NCI-H2107 treated with DMSO at 0.1 percent for 48 hours (cell line): Measurements from ENCODE around the gene RASL10B.
"Not testable (repeated sequence)": the region's sequence is repeated elsewhere in the genome, so short reads cannot be mapped to it uniquely, and the experiment has no call there.

Source experiments
- DNase-seq: peaks from one replicate; lab custom pipeline; 2025; ENCODE audit not compliant: unreplicated experiment; lab: John Stamatoyannopoulos, UW

RASL10B gene

DNA sequence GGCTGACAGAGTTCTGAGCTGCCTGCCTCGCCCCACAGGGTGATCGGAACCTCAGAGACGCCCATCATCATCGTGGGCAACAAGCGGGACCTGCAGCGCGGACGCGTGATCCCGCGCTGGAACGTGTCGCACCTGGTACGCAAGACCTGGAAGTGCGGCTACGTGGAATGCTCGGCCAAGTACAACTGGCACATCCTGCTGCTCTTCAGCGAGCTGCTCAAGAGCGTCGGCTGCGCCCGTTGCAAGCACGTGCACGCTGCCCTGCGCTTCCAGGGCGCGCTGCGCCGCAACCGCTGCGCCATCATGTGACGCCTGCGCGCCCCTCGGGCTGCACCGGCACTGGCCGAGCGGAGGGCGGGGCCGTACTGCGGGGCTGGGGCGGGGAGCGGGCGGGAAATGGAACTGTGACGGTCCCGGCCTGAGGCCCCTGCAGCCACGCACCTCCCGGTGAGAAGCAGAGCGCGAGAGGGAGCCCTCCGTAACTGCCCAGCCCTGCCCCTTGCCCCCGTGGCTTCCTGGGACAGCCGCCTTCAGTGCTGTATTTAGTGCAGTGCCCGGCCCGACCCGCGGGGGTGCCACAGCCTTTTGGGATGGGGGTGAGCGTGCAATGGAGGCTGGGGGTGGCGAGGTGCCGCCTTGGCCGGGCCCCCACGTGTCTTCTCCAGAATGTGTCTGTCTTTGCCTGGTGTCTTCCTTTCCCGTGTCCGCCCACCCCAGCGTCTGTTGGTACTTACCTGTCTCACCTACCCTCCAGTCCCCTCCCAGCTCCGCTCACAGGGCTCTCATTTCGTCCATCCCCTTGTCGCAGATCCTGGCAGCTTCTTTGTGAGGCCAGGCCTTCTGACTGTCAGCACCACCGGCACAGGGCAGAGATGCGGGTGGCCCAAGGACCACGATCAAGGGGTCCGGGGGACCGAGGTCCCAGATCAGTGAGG is 9.8 kb downstream of the RASL10B start:
- DNase-seq, result no peak

DNA sequence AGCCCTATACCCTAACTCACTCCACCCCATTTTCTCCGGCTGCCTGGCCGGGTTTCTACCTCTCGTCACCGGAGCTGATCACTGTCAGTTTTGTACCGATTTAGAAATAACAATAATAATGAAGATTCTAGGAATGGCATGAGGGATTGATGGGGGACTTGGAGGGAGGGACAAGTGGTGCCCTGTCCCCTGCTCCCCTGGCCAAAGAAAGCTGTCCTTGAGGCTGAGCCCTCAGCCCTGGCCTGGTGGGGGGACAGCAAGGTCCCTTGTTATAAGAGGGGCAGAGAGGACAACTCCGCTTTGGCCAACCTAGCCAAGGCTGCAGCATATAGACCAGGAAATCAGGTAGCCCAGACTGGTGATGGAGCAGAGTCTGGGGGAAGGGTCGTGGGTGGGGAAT is 11.1 kb downstream of the RASL10B start:
- no peak for DNase-seq

DNA sequence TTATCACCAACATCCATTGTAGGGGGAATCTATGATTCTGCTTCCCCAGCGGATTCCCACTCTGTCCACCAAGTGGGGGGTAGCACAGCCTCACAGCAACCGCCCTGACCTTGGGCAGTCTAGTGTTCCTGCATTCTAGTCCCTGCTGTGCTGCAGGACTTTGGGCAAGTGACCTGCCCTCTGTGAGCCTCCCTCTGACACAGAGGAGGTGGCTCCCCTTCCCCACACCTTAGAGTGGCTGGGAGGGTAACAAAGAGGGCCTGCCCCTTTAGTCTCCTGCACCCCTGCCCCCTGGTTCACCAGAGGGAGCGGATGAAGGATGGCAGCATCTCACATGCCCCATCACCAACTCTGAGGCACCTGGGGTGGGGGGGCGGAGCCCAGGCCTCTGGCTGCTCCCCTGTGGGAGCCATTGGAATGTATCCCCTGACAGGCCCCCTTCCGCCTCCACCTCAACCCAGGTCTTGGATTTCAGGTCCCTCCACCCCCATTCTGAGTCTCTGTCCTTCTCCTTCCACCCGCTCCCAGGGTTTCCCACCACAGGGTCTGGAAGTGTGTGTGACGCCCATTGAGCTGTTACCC is 11.5 kb downstream of the RASL10B start:
- no peak for DNase-seq

DNA sequence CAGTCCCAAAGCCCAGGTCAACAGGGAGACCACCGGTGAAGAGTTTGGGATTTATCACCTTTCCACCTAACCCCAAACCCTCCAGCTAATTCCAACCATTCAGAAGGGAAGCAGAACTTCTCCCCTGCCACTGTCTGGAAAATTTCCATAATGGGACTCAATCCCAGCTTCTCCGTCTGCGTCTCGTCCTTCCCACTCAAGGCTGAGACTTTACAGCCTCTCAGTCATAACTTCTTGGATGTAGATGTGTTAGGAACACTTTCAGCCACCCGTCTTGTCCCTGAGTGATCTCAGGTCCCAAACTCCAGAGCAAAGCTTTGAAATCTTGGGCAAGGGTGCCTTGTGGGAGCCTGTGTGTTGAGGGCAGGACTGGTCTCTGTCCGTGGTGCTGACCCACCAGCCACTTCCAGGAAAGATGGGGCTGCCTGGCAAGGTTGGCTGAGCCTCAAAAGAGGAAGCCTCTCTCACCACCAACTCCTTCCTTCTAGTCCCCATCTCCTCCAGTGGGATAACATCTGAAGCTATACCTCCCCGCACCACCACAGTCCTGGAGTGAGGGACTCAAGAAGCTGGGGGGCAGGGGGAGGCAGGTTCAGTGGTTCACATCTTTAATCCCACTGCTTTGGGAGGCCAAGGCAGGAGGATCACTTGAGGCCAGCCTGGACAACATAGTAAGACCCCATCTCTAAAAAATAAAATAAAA is 12.3 kb downstream of the RASL10B start:
- no peak for DNase-seq

DNA sequence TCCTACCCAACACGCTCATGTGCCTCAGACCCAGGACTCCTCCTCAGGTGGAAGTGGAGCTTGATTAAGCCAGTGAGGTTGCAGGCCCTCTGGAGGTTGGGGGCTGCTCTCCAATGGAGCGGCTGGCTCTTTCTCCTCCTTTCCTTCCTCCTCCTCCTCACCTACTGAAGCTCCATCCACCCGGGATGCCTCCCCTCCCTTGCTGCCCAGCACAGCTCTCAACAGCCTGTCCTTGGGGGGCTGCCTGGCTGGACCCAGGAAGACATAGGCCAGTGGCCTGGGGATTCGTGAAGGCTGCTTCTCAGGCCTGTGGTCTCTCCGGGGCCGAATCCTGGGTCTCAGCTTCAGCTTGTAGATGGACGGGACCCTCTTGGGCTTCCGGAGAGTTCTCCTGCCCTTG is 13.4 kb downstream of the RASL10B start:
- DNase-seq, result no peak

DNA sequence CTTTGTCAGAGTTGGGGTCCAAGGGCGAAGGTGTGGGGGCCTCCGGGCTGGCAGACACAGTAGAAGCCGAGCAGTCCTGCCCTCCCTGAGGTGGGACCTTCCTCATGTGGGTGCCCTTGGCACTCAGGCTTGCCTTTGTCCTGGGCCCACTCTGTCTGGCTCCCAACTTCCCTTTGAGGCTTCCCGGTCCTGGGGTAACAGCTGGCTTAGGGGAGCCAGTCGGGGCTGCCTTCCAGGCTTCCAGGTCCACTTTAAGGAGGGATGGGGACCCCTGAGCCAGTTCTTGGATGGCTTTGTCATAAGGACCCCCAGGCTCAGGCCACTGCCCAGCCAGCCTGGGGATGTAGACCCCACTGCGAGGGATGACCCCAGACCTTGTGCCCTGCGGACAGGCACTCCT is 13.8 kb downstream of the RASL10B start:
- no peak for DNase-seq

DNA sequence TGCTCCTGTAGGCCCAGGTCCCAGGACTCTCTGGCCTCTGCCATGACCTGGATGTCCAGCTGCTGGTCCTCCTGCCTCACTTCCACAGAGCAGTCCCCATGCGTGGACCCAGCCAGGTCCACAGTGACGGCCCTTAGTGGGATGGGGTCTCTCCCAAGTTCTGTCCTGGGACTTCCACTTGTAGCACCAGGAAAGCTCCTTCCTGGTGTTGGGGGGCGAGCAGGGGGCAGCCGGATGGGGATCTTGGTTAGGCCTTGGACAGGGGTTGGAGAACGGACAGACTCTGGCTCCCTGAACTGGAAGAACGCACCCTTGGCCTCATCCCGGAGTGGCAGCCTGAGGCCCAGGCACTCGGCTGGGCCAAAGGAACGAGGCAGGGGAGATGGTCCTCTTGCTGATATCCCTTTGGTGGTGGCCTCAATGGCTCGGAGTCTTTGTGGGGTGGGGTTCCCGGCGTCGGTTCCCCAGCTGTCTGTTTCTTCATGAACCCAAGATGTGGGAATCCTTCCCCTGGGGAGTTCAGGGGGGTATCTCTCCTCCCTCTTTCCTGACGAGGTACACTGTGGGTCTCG is 14.4 kb downstream of the RASL10B start:
- no peak for DNase-seq

DNA sequence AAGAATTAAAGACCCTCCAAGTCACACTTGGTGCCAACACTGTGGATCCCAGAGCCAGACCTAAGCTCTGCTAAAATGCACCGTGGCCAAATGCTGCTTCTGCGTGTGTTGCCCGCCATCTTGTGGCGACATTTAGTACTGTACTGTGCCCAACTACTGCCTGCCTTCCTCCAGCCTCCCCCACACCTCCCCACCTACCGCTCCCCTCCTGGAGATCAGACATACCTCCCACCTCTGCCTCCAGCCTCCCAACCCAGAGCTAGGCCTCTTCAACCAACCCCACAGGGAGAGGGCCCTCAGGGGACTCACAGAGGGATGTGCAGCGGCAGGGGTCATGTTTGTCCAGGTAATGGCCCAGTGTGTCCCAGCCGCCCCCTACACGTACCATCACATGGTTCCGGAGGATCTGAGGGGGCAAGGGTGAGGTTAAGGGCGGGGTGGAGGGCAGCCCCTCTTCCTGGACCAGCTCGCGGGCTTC is 16.1 kb downstream of the RASL10B start:
- DNase-seq, result peak; percentile 55

DNA sequence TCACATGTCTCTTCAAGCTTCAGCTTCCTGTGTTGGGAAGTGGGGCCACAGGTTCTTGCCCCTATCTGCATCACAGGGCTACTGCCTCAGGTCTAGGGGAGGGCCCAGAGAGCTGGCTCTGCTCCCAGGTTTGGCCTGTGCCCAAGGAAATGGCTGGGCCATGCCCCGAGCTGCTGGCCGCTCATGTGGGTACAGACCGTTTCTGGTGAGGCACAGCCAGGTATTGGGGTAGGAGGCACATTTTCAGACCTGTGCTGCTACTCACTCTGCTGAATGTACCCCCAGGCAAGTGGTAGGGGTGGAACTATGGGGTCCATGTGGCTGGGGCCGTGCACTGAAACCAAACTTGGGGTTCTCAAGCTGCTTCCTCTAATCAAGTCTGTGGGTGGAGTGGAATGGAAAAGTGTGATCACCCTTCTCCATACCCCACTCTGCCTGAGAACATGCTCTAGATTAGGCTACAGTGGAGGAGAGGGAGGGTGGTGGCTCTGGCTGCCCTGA is 17.0 kb downstream of the RASL10B start:
- DNase-seq, result no peak

DNA sequence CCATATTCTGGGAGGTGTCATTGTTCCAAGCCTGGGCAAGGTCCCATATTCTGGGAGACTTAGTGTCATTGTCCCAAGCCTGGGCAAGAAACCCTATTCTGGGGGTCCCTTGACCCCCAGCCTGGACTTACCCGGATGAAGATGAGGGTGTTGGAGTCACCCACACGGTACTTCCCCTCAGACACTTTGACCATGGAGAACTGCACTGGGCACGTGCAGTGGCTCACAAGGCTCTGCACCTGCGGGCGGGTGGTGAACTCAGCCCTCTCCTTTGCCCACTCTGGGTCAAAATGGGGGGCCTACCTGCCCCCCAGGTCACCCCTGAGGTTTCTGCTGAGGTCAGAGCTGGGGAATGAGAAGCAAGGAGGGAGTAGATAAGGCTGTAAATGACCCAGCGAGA is 17.5 kb downstream of the RASL10B start:
- DNase-seq, result no peak

DNA sequence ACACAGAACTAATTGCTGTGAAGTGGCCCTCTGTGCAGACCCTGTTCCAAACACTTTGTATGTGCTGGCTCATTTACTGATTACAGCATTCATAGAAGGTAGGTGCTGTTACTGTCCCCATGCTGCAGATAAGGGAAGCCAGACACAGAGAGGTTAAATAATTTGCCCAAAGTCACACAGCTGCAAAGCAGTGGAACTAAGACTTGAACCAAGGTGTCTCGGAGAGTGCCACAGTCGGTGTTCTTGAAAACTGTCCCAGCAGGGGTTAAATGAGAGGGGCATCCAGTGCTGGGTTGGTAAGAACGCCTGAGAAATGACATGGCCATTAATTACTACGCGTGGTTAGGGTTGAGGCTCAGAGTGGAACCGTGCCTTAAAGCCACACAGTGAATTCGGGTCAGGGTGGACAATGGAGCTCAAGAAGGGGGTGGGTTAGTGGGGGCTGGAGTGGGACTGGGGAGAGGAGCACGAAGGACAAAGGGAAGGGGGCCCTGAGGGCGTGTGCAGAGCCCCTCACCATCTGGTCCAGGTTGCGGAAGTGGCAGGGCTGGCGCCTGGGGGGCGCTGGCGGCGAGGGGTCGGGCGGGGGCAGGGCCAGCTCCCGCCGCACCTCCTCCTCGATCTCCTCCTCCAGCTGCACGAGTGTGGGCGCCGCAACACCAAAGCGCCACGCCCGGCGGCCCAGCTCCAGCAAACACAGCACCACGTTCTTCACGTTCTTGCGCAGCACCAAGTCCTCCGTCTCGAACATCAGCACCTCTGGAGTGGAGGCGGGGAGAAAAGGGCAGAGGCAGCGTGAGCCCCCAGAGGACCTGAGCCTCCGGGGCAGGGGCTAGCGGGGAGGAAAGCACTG is 18.3 kb downstream of the RASL10B start:
- DNase-seq, result peak; percentile 43

DNA sequence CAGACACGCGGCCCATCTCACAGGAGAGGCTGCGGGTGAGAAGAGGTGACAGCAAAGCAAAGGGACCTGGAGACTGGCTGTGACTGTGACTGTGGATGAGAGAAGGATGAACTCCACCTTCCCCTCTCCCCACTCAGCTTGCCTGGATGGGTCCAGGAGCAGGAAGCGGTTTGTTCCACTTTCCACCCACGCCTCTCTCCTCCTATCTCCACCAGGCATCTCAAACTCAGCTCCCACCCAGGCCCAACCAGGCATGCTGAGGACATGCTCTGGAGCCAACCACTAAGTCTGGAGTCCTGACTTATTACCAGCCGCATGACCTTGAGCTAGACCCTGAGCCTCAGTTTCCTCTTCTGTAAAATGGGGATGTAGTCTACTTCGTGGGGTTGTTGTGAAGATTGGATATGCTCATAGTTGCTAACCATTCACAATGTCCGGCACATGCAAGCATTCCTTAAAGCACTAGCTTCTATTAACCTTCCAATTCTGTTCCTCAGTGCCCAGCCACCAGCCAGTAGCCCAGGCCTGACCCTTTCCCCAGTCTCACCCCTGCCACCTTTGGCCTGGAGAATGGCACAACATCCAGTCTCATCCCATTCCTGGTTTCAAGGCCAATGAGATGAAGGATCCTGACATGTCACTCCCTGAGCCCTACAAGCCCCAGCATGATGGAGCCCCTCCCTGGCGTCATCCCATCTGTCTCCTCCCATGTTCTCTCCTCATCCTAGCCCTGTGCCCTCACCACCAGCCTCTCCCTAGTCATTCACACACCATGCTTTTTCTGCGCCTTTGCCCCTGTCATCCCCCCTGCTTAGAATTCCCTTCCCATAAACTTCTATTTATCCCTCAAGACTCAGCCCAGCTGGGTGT is 19.3 kb downstream of the RASL10B start:
- no peak for DNase-seq

DNA sequence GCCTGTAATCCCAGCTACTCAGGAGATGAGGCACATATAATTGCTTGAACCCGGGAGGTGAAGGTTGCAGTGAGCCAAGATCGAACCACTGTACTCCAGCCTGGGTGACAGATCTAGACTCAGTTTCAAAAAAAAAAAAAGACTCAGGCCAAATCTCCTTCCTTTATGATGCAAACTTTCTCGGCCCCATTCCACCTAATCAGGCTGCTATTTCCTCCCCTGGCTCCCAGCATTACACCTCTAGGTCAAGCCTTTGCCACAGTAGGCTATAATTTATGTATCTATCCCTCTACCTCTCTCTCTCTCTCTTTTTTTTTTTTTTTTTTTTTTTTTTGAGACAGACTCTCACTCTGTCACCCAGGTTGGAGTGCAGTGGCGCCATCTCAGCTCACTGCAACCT is 20.1 kb downstream of the RASL10B start:
- DNase-seq, result not testable (repeated sequence)

DNA sequence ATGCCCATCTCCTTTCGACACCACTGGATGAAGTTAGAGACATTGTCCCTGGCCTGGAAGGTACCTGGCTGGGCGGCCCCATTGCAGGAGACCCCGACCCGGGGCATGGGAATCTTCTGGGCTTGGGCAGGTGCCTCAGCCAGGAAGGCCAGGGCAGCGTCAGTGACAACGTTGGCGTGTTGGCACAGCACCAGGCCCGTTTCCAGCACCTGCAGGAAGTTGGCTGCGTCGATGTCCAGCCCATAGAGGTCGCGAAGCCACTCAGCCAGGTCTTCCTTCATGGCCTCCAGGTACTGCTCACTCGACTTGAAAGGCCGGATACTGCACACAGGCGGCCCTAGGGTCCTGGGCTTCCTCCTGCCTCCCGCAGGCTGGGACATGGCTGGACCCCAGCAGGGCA is 21.0 kb downstream of the RASL10B start:
- no peak for DNase-seq

DNA sequence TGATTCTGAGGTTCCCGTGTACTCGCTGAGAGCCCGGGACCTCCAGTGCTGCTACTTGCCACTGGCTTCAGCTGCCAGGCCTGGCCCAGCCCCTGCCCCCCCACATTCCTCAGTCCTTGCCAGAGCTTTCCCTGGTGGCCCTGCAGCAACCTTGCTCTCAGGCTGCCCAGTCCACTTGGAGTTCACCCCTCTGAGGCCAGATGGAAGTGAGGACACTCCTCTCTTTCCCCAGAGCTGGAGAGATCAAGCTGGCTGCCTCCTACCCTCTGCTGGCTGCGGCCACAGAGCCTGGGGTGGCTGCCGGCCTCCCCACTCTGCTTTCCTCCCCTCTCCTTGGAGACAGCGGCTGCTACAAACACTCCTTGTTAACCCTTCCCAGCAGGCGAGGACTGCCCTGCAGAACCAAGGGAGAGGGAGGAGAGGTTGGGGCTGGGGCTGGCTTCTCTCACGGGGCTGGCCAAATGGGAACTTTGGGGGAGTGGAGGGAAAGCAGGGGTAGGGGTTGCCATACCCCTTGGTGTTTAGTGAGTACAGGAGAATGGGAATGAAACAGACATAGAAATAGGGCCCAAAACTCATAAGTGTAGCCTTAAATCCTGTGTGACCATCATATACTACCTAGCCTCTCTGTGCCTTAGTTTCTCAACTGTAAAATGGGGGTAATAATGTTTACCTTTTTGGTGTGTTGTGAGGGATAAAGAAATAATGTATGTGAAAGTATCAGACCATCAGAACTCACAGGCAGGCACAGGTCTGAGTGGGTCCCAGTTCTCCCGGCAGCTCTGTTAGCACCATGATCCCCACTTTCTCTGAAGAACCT is 21.7 kb downstream of the RASL10B start, which contains the start of gene GAS2L2:
Gene GAS2L2, minus strand, starts transcription at position 295 of the 820 bp plus-strand sequence. CDS start 389 bp downstream, outside the sequence.
- DNase-seq, result no peak

DNA sequence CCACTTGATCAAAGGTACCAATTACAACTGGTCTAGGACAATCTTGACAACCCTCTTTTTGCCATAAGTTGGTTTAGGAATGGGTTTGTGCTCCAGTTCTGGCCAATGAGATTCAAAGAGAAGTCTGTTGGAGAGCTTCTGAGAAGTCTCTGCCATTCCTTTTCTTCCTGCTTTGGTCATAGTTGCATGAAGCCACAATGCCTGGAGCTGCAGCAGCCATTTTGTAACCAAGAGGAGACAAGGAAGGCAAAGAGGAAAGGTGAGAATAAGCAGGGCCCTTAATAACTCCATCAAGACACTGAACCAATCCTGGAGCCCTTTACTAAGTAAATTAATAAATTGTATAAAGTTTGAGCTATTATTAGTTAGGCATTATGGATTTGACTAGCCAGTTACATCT is 25.8 kb downstream of the RASL10B start:
- DNase-seq, result no peak

DNA sequence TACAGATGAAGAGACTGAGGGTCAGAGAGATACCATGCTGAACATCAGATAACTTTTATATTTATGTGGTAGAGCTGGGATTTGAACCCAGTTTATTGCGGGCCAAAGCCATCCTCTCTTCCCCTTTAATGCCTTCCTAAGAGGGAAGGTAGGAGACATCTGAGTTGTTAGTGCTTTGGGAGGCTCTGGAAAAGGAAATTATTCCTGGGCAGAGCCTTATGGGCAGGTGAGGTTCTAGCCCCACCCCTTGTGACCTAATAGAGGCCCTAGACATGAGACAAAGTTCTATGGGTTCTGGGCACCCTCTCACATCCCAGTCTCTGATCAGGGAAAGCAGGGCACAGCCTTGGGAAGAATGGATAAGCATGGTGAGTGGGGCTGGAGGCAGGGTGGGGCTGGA is 29.1 kb downstream of the RASL10B start, which contains the start of gene C17orf50:
Gene C17orf50, plus strand, starts transcription at position 301 of the 400 bp plus-strand sequence. Its CDS starts 55 bp downstream, at position 356.
- no peak for DNase-seq

DNA sequence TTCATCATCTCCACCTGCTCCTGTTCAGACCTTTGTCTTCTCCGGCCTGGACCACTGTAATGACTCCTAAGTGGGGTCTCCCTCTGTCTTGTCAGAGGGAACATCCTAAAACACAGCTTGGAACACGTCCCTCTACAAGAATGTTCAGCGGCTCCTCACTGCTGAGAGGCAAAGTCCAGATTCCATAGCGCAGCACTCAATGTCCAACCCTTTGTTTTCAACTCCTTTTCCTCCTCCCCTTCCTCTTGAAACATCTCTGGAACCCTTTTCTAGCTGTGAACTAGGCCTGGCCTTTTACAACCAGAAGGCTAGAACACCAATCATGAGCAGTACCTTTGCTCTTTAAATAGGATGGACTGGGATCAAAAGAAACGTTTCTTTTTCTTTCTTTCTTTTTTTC is 30.2 kb downstream of the RASL10B start:
- no peak for DNase-seq
